Measurements from ENCODE around the gene AP1G1. TPM values are rescaled to one million over a fixed set of nuclear protein-coding genes. Genes with fewer than 3 reads are reported as not detected.
"Not testable (repeated sequence)": the region's sequence is repeated elsewhere in the genome, so short reads cannot be mapped to it uniquely, and the experiment has no call there.

AP1G1 gene
- polyA plus RNA-seq, 1 donor from 2014 or later: 57.1 TPM

DNA sequence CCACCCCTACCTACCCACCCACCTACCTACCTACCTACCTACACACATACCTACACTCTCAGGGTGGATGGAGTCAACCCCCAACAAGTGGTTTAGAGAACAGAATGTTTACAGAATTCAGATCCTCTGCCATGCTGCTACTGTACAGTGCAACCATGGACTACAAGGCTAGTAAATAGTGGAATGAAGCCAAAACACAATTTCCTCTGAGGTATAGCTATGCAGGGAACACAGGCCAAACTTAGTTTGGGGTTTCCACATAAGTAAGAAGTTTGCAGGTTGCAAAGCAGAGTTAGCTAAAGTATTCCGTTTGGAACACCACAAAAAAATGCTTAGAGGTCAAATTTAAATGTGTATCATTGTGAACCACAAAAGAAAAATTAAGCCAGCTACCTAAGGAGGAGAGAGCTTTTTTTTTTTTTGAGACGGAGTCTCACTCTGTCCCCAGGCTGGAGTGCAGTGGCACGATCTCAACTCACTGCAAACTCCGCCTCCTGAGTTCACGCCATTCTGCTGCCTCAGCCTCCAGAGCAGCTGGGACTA lies 2.7 kb upstream of the AP1G1 start:
- Histone ChIP-seq H3K27me3 (ENCODE audit: insufficient read depth, low read depth, low read length) (no peaks in the 10 kb centered on the region), H3K79me2 (replicated peaks; ENCODE audit: insufficient read depth, low read length) (peaks cover 22% of the 10 kb centered on the region), H3K4me3 (ENCODE audit: low read length) (no peak overlapping the region), H2AFZ (ENCODE audit: low read depth, low read length) (no peak overlapping the region), H4K20me1 (ENCODE audit: insufficient read depth) (no peaks in the 10 kb centered on the region), H3K27ac (ENCODE audit: low read length) (no peak overlapping the region), H3K9me3 (ENCODE audit: low read length) (no peaks in the 10 kb centered on the region), H3F3A (ENCODE audit: insufficient read depth, low read length, poor library complexity, severe bottlenecking) (no peaks in the 10 kb centered on the region), H3K9ac (ENCODE audit: low read length) (no peak overlapping the region), H3K9me2 (ENCODE audit: insufficient read depth, low read length) (no peaks in the 10 kb centered on the region), H3K36me3 (ENCODE audit: insufficient read depth, low read length) (no peaks in the 10 kb centered on the region), H3K4me2 (ENCODE audit: low read length) (no peak overlapping the region)
- no peak for TF ChIP-seq MXI1 (conservative IDR thresholded peaks at IDR 0.05; ENCODE audit: poor library complexity, severe bottlenecking)
- TF ChIP-seq POLR2AphosphoS5 (IDR thresholded peaks at IDR 0.05): no peak
- TF ChIP-seq, protein P1, sequence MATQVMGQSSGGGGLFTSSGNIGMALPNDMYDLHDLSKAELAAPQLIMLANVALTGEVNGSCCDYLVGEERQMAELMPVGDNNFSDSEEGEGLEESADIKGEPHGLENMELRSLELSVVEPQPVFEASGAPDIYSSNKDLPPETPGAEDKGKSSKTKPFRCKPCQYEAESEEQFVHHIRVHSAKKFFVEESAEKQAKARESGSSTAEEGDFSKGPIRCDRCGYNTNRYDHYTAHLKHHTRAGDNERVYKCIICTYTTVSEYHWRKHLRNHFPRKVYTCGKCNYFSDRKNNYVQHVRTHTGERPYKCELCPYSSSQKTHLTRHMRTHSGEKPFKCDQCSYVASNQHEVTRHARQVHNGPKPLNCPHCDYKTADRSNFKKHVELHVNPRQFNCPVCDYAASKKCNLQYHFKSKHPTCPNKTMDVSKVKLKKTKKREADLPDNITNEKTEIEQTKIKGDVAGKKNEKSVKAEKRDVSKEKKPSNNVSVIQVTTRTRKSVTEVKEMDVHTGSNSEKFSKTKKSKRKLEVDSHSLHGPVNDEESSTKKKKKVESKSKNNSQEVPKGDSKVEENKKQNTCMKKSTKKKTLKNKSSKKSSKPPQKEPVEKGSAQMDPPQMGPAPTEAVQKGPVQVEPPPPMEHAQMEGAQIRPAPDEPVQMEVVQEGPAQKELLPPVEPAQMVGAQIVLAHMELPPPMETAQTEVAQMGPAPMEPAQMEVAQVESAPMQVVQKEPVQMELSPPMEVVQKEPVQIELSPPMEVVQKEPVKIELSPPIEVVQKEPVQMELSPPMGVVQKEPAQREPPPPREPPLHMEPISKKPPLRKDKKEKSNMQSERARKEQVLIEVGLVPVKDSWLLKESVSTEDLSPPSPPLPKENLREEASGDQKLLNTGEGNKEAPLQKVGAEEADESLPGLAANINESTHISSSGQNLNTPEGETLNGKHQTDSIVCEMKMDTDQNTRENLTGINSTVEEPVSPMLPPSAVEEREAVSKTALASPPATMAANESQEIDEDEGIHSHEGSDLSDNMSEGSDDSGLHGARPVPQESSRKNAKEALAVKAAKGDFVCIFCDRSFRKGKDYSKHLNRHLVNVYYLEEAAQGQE (IDR thresholded peaks at IDR 0.05; ENCODE audit: borderline replicate concordance): no peak
- no peak for TF ChIP-seq EP300 (conservative IDR thresholded peaks at IDR 0.05; ENCODE audit: poor library complexity, severe bottlenecking)
- TF ChIP-seq, protein P2, sequence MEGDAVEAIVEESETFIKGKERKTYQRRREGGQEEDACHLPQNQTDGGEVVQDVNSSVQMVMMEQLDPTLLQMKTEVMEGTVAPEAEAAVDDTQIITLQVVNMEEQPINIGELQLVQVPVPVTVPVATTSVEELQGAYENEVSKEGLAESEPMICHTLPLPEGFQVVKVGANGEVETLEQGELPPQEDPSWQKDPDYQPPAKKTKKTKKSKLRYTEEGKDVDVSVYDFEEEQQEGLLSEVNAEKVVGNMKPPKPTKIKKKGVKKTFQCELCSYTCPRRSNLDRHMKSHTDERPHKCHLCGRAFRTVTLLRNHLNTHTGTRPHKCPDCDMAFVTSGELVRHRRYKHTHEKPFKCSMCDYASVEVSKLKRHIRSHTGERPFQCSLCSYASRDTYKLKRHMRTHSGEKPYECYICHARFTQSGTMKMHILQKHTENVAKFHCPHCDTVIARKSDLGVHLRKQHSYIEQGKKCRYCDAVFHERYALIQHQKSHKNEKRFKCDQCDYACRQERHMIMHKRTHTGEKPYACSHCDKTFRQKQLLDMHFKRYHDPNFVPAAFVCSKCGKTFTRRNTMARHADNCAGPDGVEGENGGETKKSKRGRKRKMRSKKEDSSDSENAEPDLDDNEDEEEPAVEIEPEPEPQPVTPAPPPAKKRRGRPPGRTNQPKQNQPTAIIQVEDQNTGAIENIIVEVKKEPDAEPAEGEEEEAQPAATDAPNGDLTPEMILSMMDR (IDR thresholded peaks at IDR 0.05; ENCODE audit: poor library complexity, severe bottlenecking): no peak
- no peak for TF ChIP-seq RAD21 (conservative IDR thresholded peaks at IDR 0.05)
- TF ChIP-seq SMC3 (conservative IDR thresholded peaks at IDR 0.05; ENCODE audit: poor library complexity): no peak
- TF ChIP-seq TAF1 (IDR thresholded peaks at IDR 0.05; ENCODE audit: low read depth): no peak
- TF ChIP-seq EZH2 (IDR thresholded peaks at IDR 0.05; ENCODE audit: borderline replicate concordance, insufficient read depth, low read length, poor library complexity, severe bottlenecking): no peak

DNA sequence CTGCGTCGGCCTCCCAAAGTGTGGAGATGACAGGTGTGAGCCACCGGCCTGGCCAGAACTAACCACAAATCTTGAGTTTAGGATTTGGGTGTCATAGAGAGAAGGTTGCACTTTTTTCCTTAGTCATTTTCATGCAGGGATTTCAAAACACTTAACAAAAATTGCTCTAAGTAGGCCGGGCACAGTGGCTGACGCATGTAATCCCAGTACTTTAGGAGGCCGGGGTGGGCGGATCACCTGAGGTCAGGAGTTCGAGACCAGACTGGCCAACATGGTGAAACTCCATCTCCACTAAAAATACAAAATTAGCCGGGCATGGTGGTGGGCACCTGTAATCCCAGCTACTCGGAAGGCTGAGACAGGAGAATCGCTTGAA lies 1.5 kb upstream of the AP1G1 start:
- H3K9ac ChIP-seq (ENCODE audit: low read length); H3K36me3 ChIP-seq (ENCODE audit: insufficient read depth, low read length); H4K20me1 ChIP-seq (ENCODE audit: insufficient read depth); H3K27me3 ChIP-seq (ENCODE audit: insufficient read depth, low read depth, low read length); H3K27ac ChIP-seq (ENCODE audit: low read length); H3K9me3 ChIP-seq (ENCODE audit: low read length); H3K4me3 ChIP-seq (ENCODE audit: low read length); H2AFZ ChIP-seq (ENCODE audit: low read depth, low read length); H3F3A ChIP-seq (ENCODE audit: insufficient read depth, low read length, poor library complexity, severe bottlenecking); H3K9me2 ChIP-seq (ENCODE audit: insufficient read depth, low read length); H3K4me2 ChIP-seq (ENCODE audit: low read length): not testable (repeated sequence)
- peaks cover 34% of the 10 kb centered on the region for H3K79me2 ChIP-seq (replicated peaks; ENCODE audit: insufficient read depth, low read length)

Data from neural cell (in vitro differentiated cells).